BJ (cell line): ENCODE measurements around the gene TREH. TPM values are rescaled to one million over a fixed set of nuclear protein-coding genes. Genes with fewer than 3 reads are reported as not detected.

ENCODE experiments used
- CTCF ChIA-PET: fragments of 350-600 bp; formaldehyde crosslinking; extraction: SDS; loops from one replicate; lab custom pipeline; 2021; ENCODE audit warnings: antibody characterized with exemption, inconsistent platforms; lab: Yijun Ruan, JAX
- POLR2A ChIA-PET: fragments of 300-600 bp; sonication (Branson Sonifier 250); formaldehyde crosslinking; extraction: SDS; loops from one replicate; lab custom pipeline; 2021; ENCODE audit warnings: antibody characterized with exemption; lab: Charles Lee
- DNase-seq: peaks from one replicate; pipeline ENCODE4 v3.0.0-alpha.2; 2011; ENCODE audit warnings: low read depth
- H3K27me3 ChIP-seq: 2 replicates; pipeline ENCODE4 v1.6.0; 2011; ENCODE audit warnings: low read length; ENCODE audit not compliant: control insufficient read depth, insufficient read depth
- H3K36me3 ChIP-seq: 2 replicates; pipeline ENCODE4 v1.5.1; 2011; ENCODE audit warnings: low read length; ENCODE audit not compliant: control insufficient read depth, insufficient read depth
- H3K4me3 ChIP-seq: 2 replicates; pipeline ENCODE4 v1.5.1; 2011; ENCODE audit warnings: low read depth, mild to moderate bottlenecking, control low read depth, low read length
- CTCF ChIP-seq: IDR thresholded peaks from 2 replicates; pipeline ENCODE4 v1.5.1; 2011; ENCODE audit warnings: low read depth, mild to moderate bottlenecking, control low read depth, inconsistent platforms, low read length, moderate library complexity; ENCODE audit not compliant: insufficient read depth
- polyA plus RNA-seq: library from polyadenylated mRNA; depleted of rRNA; stranded (reverse); fragments of >200 nt; gene quantifications from 2 replicates; pipeline ENCODE4 v1.2.3, GENCODE V29; 2011

Gene TREH
- polyA plus RNA-seq, 1 experiment = not detected

GRCh38 chr11:118610773-118611432, 68.5 kb downstream of the TREH start:
- H3K4me3 ChIP-seq = peak overlapping the region; percentile 68
- TF ChIP-seq CTCF = peak; percentile 85
- ChIA-PET POLR2A (no interaction called here), CTCF (interaction anchor here (0.6 to 10.8 kb wide), 8 partner anchors 8 to 42 kb away, joined by 3 to 78 read pairs (median 5); no protein-coding TSS in a partner anchor)
- H3K27me3 ChIP-seq = no peaks in the 10 kb centered on the region
- DNase-seq = no peak
- peaks cover 18% of the 10 kb centered on the region for H3K36me3 ChIP-seq

- Histone ChIP-seq H3K27me3 (no peaks in the 10 kb centered on the region), H3K36me3 (peaks cover 15% of the 10 kb centered on the region), H3K4me3 (peak overlapping the region; percentile 68)
- no peak for DNase-seq
- TF ChIP-seq CTCF = no peak
- ChIA-PET POLR2A (interaction anchor here (2.2 kb wide), 1 partner anchor 8 kb away, joined by 20 read pairs; no protein-coding TSS in a partner anchor), CTCF (interaction anchor here (0.6 to 10.8 kb wide), 7 partner anchors 10 to 52 kb away, joined by 3 to 78 read pairs (median 6); no protein-coding TSS in a partner anchor)
Measured at GRCh38 chr11:118610225-118610772, 69.2 kb downstream of the TREH start.

- POLR2A ChIA-PET = interaction anchor here (2.2 kb wide), 1 partner anchor 9 kb away, joined by 20 read pairs; no protein-coding TSS in a partner anchor
- Histone ChIP-seq H3K36me3 (peaks cover 14% of the 10 kb centered on the region), H3K4me3 (peak overlapping the region; percentile 68), H3K27me3 (no peaks in the 10 kb centered on the region)
- no peak for DNase-seq
- TF ChIP-seq CTCF = no peak
- CTCF ChIA-PET = interaction anchor here (0.8 to 10.8 kb wide), 7 partner anchors 11 to 53 kb away, joined by 3 to 78 read pairs (median 6); no protein-coding TSS in a partner anchor
Measured at GRCh38 chr11:118609380-118610224, 69.8 kb downstream of the TREH start.

- ChIA-PET POLR2A (interaction anchor here (2.2 kb wide), 1 partner anchor 10 kb away, joined by 20 read pairs; no protein-coding TSS in a partner anchor), CTCF (interaction anchor here (0.7 to 10.8 kb wide), 8 partner anchors 12 to 319 kb away, joined by 3 to 78 read pairs (median 5); partner anchors contain the start of gene ARCN1)
- no peak for DNase-seq
- Histone ChIP-seq H3K36me3 (0 out of 2 replicates have a peak, but pooled peaks cover 5% of the 10 kb centered on the region), H3K27me3 (no peaks in the 10 kb centered on the region), H3K4me3 (peak overlapping the region; percentile 68)
- TF ChIP-seq CTCF = no peak
Measured at GRCh38 chr11:118608360-118609227, 70.9 kb downstream of the TREH start.
